Neural cell (in vitro differentiated cells): ENCODE measurements around the gene CREBRF.

Experiments
- CTCF ChIP-seq: fragments of 450-650 bp; IDR thresholded peaks from 2 replicates; pipeline ENCODE4 v1.5.1; 2014; ENCODE audit warnings: antibody characterized with exemption, mild to moderate bottlenecking, moderate library complexity; ENCODE audit not compliant: poor library complexity, severe bottlenecking
- EP300 ChIP-seq: fragments of 450-650 bp; conservative IDR thresholded peaks from 2 replicates; pipeline ENCODE4 v1.6.1; 2014; ENCODE audit warnings: antibody characterized with exemption, mild to moderate bottlenecking, moderate library complexity; ENCODE audit not compliant: poor library complexity, severe bottlenecking
- EZH2 ChIP-seq: fragments of 200-600, 300-800 bp; shearing (Covaris generic), sonication (generic); IDR thresholded peaks from 2 replicates; pipeline ENCODE4 v1.6.1; 2014; ENCODE audit warnings: antibody characterized with exemption, low read length, borderline replicate concordance, mild to moderate bottlenecking; ENCODE audit not compliant: insufficient read depth, poor library complexity, severe bottlenecking
- MXI1 ChIP-seq: fragments of 450-650 bp; conservative IDR thresholded peaks from 2 replicates; pipeline ENCODE4 v1.6.1; 2014; ENCODE audit warnings: antibody characterized with exemption, mild to moderate bottlenecking; ENCODE audit not compliant: poor library complexity, severe bottlenecking
- POLR2AphosphoS5 ChIP-seq: IDR thresholded peaks from 2 replicates; pipeline ENCODE4 v1.6.1; 2012
- RAD21 ChIP-seq: fragments of 450-650 bp; conservative IDR thresholded peaks from 2 replicates; pipeline ENCODE4 v1.6.1; 2014; ENCODE audit warnings: antibody characterized with exemption, mild to moderate bottlenecking, moderate library complexity
- SMC3 ChIP-seq: fragments of 450-650 bp; conservative IDR thresholded peaks from 2 replicates; pipeline ENCODE4 v1.6.1; 2014; ENCODE audit warnings: antibody characterized with exemption, mild to moderate bottlenecking, moderate library complexity; ENCODE audit not compliant: poor library complexity
- TAF1 ChIP-seq: IDR thresholded peaks from 2 replicates; pipeline ENCODE4 v1.6.1; 2012; ENCODE audit warnings: low read depth
- TF ChIP-seq, protein P1 (sequence below): IDR thresholded peaks from 2 replicates; pipeline ENCODE4 v1.6.1; 2012; ENCODE audit warnings: borderline replicate concordance

DNA sequence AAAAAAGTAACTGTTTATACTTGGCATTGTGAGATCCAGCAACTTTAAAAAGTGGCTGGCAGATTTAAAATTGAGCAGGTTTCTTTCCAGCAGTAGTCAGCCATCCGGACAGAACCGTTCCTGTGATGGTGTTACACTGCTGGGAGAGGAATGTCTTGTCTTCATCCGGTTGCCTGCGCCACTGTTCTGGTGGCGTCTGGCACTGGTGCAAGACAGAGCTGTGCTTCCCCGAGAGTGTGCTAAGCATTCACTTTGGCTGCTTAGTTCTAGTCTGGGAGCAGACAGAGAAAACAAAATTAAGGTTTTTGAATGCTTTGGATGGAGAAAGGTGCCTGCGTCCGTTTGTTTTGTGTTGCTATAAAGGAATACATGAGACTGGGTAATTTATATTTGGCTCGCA, 35.5 kb upstream of the CREBRF start:
- no peak for TF ChIP-seq CTCF
- TF ChIP-seq TAF1: no peak
- TF ChIP-seq EZH2: no peak
- no peak for TF ChIP-seq POLR2AphosphoS5
- no peak for TF ChIP-seq RAD21
- TF ChIP-seq, protein P1, sequence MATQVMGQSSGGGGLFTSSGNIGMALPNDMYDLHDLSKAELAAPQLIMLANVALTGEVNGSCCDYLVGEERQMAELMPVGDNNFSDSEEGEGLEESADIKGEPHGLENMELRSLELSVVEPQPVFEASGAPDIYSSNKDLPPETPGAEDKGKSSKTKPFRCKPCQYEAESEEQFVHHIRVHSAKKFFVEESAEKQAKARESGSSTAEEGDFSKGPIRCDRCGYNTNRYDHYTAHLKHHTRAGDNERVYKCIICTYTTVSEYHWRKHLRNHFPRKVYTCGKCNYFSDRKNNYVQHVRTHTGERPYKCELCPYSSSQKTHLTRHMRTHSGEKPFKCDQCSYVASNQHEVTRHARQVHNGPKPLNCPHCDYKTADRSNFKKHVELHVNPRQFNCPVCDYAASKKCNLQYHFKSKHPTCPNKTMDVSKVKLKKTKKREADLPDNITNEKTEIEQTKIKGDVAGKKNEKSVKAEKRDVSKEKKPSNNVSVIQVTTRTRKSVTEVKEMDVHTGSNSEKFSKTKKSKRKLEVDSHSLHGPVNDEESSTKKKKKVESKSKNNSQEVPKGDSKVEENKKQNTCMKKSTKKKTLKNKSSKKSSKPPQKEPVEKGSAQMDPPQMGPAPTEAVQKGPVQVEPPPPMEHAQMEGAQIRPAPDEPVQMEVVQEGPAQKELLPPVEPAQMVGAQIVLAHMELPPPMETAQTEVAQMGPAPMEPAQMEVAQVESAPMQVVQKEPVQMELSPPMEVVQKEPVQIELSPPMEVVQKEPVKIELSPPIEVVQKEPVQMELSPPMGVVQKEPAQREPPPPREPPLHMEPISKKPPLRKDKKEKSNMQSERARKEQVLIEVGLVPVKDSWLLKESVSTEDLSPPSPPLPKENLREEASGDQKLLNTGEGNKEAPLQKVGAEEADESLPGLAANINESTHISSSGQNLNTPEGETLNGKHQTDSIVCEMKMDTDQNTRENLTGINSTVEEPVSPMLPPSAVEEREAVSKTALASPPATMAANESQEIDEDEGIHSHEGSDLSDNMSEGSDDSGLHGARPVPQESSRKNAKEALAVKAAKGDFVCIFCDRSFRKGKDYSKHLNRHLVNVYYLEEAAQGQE: no peak
- no peak for TF ChIP-seq SMC3
- no peak for TF ChIP-seq MXI1
- no peak for TF ChIP-seq EP300
